Fibroblast of the aortic adventitia (primary cell): ENCODE data around the gene CD9. TPM values are rescaled to one million over a fixed set of nuclear protein-coding genes. Genes with fewer than 3 reads are reported as not detected.
A peak's percentile ranks its signal among the peaks of the same experiment; 100 is the strongest.

ENCODE experiments used
- DNase-seq: peaks from one replicate; pipeline ENCODE4 v3.0.0-alpha.2; 2010; ENCODE audit warnings: low read depth
- H3K4me3 ChIP-seq: 2 replicates; pipeline ENCODE4 v1.5.1; 2011; ENCODE audit warnings: low read depth, mild to moderate bottlenecking, control low read depth, low read length, moderate library complexity
- total RNA-seq: library from RNA; depleted of rRNA; stranded (reverse); fragments of >200 nt; gene quantifications from 2 replicates; pipeline ENCODE4 v1.2.3, GENCODE V29; 2012; ENCODE audit warnings: low replicate concordance
- TF ChIP-seq, protein P1 (sequence below): IDR thresholded peaks from 2 replicates; pipeline ENCODE4 v1.5.1; 2011; ENCODE audit warnings: mild to moderate bottlenecking, low read length, control low read depth, inconsistent platforms; ENCODE audit not compliant: insufficient read depth

CD9 gene
- total RNA-seq, 1 donor: 407 TPM

DNA sequence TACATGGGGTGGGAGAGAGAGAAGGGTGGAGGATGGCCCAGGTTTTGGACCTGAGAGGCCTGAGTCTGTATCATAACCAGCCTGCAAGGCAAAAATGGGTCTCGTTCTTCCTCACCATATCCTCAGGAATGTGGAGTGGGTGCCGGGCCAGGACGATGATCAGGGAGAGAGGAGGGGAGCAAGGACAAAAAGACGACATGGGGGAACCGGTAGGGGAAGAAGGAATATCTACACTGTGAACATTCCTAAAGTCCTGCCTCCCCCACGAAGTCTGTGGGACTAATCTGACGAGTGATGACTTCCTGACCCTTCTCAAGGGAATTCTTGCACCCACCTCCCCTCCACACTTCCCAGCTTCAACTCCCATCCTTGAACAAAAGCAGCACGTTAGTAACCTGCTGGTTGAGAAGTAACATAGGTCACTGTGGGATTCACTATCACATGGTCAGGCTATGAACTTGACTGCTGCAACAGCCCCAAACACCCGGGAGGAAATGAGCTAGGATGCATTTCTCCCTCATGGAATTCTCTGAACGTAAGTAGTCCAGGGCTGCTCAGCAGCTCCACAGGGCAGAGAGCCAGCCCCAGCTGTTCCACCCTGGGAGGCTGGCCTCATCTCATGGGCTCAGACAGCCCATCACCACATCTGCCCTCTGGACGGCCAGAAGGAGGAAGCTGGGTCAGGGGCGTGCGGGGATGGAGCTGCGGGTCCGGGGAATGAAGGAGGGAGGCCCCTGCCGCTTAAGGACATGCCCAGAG, 38.9 kb upstream of the CD9 start:
- DNase-seq: peak; percentile 83
- TF ChIP-seq, protein P1, sequence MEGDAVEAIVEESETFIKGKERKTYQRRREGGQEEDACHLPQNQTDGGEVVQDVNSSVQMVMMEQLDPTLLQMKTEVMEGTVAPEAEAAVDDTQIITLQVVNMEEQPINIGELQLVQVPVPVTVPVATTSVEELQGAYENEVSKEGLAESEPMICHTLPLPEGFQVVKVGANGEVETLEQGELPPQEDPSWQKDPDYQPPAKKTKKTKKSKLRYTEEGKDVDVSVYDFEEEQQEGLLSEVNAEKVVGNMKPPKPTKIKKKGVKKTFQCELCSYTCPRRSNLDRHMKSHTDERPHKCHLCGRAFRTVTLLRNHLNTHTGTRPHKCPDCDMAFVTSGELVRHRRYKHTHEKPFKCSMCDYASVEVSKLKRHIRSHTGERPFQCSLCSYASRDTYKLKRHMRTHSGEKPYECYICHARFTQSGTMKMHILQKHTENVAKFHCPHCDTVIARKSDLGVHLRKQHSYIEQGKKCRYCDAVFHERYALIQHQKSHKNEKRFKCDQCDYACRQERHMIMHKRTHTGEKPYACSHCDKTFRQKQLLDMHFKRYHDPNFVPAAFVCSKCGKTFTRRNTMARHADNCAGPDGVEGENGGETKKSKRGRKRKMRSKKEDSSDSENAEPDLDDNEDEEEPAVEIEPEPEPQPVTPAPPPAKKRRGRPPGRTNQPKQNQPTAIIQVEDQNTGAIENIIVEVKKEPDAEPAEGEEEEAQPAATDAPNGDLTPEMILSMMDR: no peak
- H3K4me3 ChIP-seq: no peak overlapping the region

DNA sequence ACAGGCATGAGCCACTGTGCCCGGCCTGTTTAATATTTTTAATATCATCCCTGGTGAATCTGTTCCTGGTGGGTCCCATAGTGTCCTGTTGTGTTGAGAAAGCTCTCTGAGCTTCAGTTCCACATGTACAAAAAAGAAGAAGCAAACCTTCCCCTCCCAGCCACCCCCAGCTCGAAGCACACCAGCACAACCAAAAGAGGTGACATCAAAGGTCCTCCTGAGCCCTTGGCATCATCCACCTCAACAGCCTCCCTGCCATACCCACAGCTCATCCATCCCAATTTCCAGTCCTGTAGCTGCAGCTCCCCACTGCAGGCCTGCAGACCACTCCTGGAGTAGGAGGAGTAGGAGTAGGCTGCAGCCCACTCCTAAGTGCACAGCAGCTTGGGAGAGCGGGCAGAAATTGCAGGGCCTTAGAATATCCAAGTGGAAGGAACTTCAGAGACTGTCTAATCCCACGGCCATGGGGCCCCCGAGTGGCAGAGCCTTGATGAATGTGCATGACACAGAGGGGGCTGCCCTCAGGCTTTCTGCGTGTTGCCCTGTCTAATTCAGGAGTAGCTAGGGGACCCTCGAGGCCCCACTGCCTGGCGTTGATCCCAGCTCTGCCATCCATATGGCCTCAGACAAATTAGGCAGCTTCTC, 36.7 kb upstream of the CD9 start:
- TF ChIP-seq, protein P1: no peak
- no peak for DNase-seq
- H3K4me3 ChIP-seq: no peak overlapping the region

DNA sequence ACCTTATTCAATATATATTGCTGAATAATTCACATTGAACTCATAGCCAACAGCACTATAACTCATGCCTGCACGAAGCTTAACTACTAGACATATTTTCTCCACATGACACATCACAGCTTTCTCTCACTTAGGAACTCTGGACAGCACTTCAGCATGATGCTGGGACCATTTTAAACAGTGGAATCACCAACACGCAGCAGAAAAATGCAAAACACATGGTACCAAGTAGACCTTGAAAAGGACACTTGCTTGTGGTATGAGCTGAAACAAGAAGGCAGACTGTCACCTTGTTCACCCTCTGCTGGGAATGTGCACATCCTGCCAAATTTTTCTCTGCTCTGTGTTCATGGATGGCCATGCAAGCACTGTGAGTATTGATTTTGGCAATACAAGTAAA, 34.8 kb upstream of the CD9 start:
- DNase-seq: peak; percentile 59
- TF ChIP-seq, protein P1: no peak

DNA sequence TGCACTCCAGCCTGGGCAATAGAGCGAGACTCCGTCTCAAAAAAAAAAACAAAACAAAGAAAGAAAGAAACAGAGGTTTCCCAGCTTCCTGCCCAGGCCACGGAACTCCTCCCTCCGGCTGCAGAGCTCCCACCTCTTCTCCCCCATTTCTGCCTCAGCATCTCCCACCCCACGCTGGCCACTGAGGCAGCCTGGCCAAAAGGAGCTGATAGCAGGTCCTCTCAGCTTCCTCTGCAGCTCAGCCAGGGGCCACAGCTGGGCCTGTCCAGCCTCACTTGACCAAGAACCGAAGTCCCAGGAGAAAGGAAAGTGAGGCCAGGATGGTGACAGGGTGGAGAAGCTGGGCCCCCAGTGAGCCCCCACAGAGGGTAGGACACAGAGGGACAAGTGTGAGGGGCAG, 33.4 kb upstream of the CD9 start:
- DNase-seq: no peak
- H3K4me3 ChIP-seq: no peak overlapping the region
- TF ChIP-seq, protein P1: no peak

More for the DNA sequence above, 34.8 kb upstream of the CD9 start:
- no peak overlapping the region for H3K4me3 ChIP-seq

DNA sequence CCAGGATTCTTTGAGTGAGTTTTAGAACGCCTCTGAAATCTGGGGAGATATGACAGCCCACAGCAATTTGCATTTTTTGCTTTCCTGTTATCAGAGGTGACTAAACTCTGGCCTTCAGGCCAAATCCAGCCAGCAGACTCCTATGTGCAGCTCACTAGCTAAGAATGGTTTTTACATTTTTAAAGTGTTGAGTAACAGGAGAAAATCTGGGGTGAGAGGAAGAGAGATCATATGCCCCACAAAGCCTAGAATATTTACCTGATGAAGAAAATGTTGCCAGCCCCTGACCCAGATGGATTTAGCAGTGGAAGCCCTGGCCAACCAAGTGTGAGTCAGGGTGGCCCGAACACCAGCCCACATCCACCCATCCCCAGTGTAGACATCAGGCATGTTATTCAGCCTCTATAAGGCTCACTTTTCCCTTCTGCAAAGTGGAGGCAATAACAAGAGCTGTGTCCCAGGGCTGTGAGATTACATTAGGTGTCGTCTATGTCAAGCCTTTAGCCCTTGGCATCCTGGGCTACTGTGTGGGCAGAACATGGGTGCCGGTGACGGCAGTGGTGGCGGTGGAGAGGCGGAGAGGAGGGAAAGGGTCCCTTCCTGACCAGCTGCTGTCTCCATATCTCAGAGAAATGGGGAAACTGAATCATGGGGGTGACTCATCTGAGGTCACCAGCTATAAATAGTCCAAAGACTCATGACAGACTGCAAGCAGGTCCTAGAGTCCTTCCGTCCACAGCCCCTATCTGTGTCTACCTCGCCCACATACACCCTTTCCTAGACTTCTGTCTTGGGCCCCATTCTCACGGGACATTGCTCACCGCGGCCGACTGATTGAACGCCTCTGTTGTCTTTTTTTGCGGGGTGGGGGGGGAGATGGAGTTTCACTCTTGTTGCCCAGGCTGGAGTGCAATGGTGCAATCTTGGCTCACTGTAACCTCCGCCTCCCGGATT, 32.6 kb upstream of the CD9 start:
- TF ChIP-seq, protein P1: no peak
- DNase-seq: peak; percentile 97
- peak overlapping the region; percentile 26 for H3K4me3 ChIP-seq

DNA sequence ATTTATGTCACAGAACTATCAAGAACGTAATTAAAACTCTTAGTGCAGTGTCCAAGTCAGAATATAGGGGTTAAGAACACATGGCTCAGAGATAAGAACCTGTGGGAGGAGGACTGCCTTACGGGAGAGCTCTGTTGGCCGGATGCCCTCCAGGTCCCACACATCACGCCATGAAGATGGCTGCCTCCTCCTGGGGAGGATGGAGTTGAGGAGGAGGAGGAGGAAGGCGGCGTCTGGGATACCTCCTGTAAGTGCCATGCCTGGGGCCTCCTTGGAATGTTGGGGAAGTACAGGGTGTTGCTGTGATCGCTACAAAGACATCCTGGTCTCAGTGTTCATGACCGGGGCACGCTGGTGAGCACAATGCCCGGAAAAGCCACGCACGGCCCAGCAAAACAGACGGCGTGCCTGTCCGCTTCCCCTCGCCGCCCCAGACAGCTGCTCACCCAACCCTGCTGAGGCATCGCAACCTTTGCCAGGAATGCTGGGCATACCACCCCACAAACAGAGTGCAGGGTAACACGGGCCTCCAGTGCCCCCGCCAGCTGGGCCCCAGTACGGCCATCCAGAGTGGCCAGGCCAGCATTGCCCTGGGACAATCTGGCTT, 28.7 kb upstream of the CD9 start:
- no peak overlapping the region for H3K4me3 ChIP-seq
- TF ChIP-seq, protein P1: no peak

More for the DNA sequence above, 28.7 kb upstream of the CD9 start:
- DNase-seq: no peak
